ENCODE measurements around the gene RTN4RL2.

The RTN4RL2 gene
- total RNA-seq, result 0.28 to 8.0 (median 1.7) reads per million in 17 experiments

- DNase-seq, result peak; percentile 53 to 75 (median 67)
Measured at GRCh38 chr11:57460022-57460757, at the start of gene RTN4RL2. RTN4RL2 (plus strand) TSS chr11:57460528; CDS start chr11:57460866, 338 bp downstream.

- no peak for DNase-seq
Measured at GRCh38 chr11:57413681-57414080, 46.6 kb upstream of the RTN4RL2 start.

DNA sequence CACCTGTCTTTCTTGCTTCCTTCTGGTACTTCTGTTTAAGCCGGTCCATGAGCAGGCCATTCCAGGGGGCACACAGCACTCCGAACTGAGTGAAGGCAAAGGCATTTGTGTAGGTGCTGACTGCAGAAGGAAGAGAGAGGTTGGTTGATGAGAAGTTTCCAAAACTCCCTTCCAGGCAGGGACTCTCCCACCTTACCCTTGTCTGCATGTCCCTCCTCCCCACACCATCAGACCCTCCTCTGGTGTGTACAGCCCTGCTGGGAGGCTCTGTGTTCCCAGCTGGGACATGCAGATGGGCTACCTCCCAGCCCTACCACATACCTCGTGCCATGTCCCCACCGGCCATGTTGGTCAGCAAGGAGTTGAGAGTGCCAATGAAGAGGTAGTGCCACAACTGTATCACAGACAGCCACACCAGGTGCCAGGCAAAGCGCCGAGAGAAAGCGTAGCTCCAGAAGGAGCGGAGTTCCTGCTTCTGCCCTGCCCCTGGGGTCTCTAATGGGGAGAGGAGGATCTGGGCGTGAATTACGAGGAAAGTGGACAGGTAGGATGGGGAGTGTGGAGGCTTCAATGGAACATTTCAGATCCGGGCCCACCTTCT, 45.6 kb upstream of the RTN4RL2 start:
- no peak for DNase-seq

GRCh38 chr11:57416436-57416835, 43.9 kb upstream of the RTN4RL2 start:
- DNase-seq, result no peak

- peak in 3 of 4 experiments; percentile 22 to 48 (median 36) for DNase-seq
Measured at GRCh38 chr11:57417056-57417455, 43.3 kb upstream of the RTN4RL2 start.

DNA sequence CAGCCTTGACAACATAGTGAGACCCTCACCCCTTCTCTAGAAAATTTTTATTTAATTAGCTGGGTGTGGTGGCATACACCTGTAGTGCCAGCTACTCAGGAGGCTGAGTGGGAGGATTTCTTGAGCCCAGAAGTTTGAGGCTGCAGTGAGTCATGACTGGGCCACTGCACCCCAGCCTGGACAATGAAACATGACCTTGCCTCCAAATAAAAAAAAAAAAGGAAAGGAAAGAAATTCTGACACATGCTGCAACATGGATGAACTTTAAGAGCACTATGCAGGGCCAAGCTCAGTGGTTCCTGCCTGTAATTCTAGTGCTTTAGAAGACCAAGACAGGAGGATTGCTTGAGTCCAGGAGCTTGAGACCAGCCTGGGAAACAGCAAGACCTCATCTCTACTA, 42.2 kb upstream of the RTN4RL2 start:
- peak in 2 of 4 experiments; percentile 14 to 30 for DNase-seq

GRCh38 chr11:57419146-57419545, 41.2 kb upstream of the RTN4RL2 start:
- DNase-seq, result peak in 2 of 4 experiments; percentile 18 to 37

- DNase-seq, result no peak
Measured at GRCh38 chr11:57421066-57421465, 39.3 kb upstream of the RTN4RL2 start.

DNA sequence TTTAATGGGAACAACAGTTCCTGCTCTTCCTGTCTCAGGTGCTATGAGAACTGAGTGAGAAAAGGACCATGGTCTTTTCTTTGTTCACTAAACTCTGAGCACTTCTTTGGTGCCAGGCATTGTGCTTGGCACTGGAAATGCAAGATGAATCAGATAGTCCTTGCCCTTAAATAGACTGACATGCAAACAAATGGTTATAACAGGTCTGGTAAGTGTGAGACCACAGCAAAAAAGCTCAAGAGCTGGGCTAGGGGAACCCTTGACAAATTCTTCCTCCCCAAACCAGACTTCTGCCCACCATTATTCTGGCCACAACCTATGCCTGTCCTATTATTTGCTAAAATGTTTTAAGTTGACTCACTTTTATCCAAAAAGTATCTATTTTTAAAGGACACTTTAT, 38.5 kb upstream of the RTN4RL2 start:
- DNase-seq, result no peak

DNA sequence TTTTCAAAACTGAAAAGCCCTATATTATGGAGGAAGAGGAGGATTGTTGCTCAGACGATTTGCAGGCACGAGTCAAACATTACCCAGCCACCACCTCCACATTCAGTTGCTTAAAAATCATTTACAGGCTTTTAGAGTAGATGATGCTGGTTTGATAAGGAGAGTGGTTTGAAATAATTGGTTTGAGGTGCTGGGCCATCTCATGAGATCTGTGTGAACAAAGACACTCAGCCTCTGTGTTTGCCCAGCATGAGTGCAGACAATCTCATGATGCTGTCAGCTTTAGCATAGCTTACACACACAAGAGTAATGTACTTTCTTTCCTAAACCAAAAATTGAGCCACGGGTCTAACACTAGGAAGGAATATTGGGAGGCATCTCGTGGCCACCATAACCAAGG, 37.7 kb upstream of the RTN4RL2 start:
- no peak for DNase-seq

DNA sequence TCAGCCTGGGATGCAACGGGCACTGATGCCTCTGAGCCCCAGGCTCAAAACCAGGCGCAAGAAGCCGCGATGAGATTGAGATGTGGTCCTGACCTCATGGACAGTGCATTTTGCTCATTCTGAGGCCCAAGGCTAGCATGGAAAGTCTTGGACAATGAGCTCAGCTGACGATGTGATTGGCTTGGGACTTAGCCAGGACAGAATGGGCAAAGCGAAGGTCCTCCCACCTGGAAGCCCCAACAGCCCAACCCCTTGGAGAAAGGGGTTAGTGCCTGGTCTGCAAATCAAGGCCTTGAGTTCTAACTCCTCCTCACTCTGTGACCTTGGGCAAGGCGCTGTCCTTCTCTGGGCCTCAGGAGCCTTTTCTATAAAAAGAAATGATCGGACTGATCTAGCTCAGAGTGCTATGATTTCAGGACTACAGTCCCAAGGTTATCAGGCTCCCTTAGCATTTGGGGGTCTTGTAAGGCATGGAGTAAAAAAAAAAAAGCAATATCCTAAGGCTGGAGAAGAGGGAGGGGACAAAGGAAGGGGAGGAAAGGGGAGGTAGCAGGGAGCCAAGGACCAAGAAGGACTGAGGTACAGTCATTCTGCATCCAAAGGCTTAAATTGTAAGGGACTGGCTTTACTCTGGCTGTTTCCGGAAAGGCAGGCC, 36.1 kb upstream of the RTN4RL2 start:
- no peak for DNase-seq

DNA sequence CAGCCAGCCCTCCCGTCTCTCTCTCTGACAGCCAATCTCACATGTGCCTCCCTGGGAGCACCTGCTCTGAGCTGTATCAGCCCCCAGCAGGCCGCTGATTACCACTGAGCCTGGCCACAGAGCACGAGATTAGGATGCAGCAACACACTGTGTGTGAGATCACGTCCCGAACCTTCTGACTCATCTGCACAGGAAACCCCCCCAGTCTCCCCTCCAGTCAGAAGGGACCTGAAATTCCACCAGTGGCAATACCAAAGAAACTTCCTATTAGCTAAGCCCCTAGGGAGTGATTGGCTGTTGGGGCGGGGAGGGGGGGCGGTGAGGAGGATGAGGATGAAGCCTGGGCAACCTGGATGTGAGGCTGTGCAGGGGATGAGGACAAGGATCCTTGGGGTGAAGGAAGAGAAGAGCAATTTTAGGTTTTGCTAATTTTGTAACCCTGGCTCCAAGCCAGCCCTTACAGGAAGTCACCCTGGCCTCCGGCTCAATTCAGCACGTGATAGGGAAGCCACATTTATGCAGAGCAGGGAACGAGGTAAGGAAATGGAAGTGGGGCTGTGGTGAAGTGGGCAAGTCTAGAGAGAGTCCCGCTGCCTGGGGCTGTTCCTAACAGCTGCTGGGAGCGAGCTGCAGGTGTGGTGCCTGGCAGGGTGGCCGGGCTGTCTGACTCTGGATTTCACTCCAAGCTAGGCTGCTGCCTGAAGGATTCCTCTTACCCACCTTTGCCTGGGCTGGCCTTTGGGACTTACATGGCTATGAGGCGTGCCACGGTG, 35.4 kb upstream of the RTN4RL2 start:
- DNase-seq, result peak; percentile 90 to 96 (median 92)

DNA sequence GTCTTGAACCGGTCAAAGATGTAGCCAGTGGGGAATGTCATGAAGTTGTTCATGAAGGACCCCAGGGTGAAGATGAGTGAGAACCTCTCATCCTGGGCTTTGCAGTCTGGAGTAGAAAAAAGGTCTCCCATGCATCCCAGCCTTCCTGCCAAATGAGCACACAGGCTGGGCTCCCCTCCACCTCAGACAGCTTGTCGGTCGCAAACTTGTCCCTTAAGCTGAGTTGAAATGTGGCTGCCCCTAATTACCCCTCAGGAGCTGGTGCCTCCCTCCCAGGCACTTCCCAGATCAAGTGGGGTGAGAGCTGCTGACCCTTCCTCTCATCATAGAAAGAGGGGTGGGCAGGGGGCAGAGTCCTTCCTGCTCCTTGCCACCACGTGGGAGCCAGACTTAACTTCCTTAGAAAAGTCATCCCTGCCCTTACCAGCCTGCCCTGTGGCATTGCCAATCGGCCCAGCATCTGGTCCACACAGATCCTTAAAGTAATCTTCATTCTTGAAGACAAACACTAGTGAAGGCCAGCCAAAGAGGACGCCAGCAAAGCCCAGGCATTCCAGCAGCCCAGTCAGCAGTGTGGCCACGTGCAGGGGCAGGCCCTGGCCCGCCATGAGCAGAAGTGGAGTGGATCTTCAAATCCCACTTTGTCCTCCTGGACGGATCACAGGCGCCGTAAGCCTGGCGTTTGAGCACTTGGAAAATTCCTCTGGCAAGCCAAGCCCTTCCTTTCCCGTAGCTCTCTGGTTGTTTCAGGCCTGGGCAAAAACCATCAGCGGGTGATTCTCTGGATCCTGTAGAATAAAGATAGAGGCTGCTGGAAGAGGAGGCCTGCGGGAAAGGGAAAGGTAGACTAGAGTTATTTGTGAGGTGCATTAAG, 34.5 kb upstream of the RTN4RL2 start:
- peak in 3 of 4 experiments; percentile 17 to 39 (median 38) for DNase-seq

DNA sequence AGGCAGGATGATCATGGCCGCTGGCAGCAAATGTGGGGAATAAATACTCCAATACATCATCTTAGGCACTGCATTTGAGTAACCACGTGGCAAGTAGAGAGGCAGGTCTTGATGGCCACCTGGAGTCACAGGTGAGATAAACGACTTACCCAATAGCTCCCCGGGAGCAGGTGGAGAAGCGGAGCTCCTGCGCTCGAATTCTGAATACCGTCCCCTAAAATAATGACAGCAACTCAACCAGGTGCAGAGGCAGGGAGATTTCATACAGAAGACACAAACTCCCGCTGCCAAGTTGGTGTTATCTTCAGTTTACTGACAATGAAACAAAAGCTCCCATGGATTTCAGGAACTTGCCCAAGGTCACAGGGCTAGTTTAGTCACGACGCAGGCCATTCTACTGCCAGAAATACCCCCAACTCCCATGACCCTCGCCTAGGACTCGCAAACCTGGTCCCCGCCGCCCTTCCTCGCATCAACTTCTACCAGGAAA, 33.8 kb upstream of the RTN4RL2 start:
- peak; percentile 50 to 74 (median 68) for DNase-seq

DNA sequence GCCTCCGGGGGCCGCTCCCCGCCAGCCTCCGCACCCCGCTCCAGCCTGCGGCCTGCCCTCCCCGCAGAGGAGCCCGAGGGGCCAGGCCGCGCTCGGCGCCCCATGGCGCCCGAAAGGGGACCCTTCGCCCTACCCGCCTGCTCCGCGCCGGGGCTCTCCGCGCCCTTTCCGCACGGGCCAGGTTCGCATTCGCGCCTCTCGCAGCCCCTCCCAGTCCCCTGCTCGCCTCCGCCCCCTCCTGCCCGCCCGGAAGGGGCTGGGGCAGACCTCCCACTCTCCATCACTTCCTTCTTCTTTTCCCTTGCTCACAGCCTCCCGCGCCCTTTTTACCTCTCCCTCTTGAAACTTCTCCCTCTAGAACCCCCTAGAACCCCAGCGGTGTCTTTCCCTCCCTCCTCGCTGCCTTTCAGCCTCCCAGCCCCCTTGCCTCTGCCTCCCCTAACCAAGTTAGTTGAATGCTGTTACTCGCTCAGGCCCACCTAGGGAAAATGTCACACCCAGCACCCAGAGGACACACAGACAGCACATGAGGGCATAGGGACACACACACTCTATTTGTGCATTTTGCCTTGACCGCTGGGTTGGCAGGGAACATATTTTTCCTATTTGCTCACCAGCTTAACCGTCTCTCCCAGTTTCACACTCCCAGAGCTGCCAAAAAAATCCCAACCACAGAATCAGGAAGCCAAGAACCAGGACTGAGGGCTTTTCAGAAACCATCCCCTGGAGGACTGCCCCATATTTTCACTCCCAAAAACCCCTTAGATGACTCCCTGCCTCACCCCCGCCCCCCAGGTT, 33.2 kb upstream of the RTN4RL2 start, which contains the start of gene SLC43A3:
SLC43A3 (minus strand) TSS at position 193 of the 798 bp plus-strand sequence. CDS start 949 bp downstream, outside the sequence.
- DNase-seq, result peak; percentile 67 to 90 (median 86)

- peak in 1 of 4 experiments; percentile 19 for DNase-seq
Measured at GRCh38 chr11:57427727-57428082, 32.6 kb upstream of the RTN4RL2 start.

- DNase-seq, result no peak
Measured at GRCh38 chr11:57428643-57429042, 31.7 kb upstream of the RTN4RL2 start.

DNA sequence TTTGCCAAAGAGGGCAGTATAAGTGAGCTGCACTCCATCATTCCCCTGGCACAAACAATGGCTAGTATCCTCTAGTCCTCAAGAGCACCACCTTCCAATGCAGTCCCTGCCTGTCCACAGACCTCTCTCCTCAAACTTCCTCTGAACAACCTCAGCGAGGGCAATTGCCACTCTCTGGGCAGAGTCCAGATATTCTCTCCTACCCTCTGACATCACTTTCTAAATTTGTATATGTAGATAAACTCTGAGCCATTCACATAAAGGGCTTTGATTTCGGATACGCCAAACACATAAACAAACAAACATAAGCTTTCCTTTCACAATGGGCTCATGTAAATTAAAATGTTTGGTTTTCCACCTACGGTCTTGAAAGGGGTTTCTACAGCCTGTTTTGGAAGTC, 30.4 kb upstream of the RTN4RL2 start:
- DNase-seq, result peak in 2 of 4 experiments; percentile 21 to 32

GRCh38 chr11:57430952-57431351, 29.4 kb upstream of the RTN4RL2 start:
- no peak for DNase-seq

GRCh38 chr11:57432149-57432561, 28.2 kb upstream of the RTN4RL2 start:
- DNase-seq, result peak; percentile 70 to 85 (median 83)
